ENCODE data around the gene MRPL45. TPM values are rescaled to one million over a fixed set of nuclear protein-coding genes. Genes with fewer than 3 reads are reported as not detected.

MRPL45 gene
- polyA plus RNA-seq, 3 donors, result 31.3 to 41.4 (median 32.5) TPM

- H3K27ac ChIP-seq (ENCODE audit: low read depth, low read length), result no peak overlapping the region
- WGBS, 3 donors, result 100% methylated on average over 1 of the region's 1 CpG
Observed at GRCh38 chr17:38322897-38323296, 25.9 kb downstream of the MRPL45 start.

GRCh38 chr17:38324141-38324697 lies 27.3 kb downstream of the MRPL45 start:
- WGBS, 3 donors, result 54 to 82% (median 67%) methylated on average over 3 of the region's 3 CpGs
- no peak overlapping the region for H3K27ac ChIP-seq (ENCODE audit: low read depth, low read length)

- WGBS, 3 donors, result 56 to 89% (median 83%) methylated on average over 2 of the region's 2 CpGs
- no peak overlapping the region for H3K27ac ChIP-seq (ENCODE audit: low read depth, low read length)
Observed at GRCh38 chr17:38324772-38325171, 27.8 kb downstream of the MRPL45 start.

GRCh38 chr17:38325221-38325851 lies 28.4 kb downstream of the MRPL45 start:
- H3K27ac ChIP-seq (ENCODE audit: low read depth, low read length), result no peak overlapping the region
- 26 to 59% (median 33%) methylated on average over 5 of the region's 5 CpGs for WGBS, 3 donors

- 63 to 69% (median 67%) methylated on average over 8 of the region's 8 CpGs for WGBS, 3 donors
- no peak overlapping the region for H3K27ac ChIP-seq (ENCODE audit: low read depth, low read length)
Observed at GRCh38 chr17:38326996-38327792, 30.2 kb downstream of the MRPL45 start.

- WGBS, 3 donors, result 38 to 63% (median 54%) methylated on average over 1 of the region's 1 CpG
- H3K27ac ChIP-seq (ENCODE audit: low read depth, low read length), result no peak overlapping the region
Observed at GRCh38 chr17:38327936-38328335, 31.0 kb downstream of the MRPL45 start.

GRCh38 chr17:38328620-38329019 lies 31.7 kb downstream of the MRPL45 start:
- WGBS, 3 donors, result 67 to 73% (median 69%) methylated on average over 7 of the region's 7 CpGs
- no peak overlapping the region for H3K27ac ChIP-seq (ENCODE audit: low read depth, low read length)

- 77 to 83% (median 80%) methylated on average over 7 of the region's 7 CpGs for WGBS, 3 donors
Observed at GRCh38 chr17:38329284-38329683, 32.3 kb downstream of the MRPL45 start.

GRCh38 chr17:38329808-38330730 lies 33.1 kb downstream of the MRPL45 start:
- no peak overlapping the region for H3K27ac ChIP-seq (ENCODE audit: low read depth, low read length)
- 87 to 91% (median 91%) methylated on average over 25 of the region's 25 CpGs for WGBS, 3 donors

More at GRCh38 chr17:38329284-38329683, 32.3 kb downstream of the MRPL45 start:
- H3K27ac ChIP-seq (ENCODE audit: low read depth, low read length), result no peak overlapping the region

- WGBS, 3 donors, result 86 to 87% (median 86%) methylated on average over 21 to 23 of the region's 23 CpGs
- no peak overlapping the region for H3K27ac ChIP-seq (ENCODE audit: low read depth, low read length)
Observed at GRCh38 chr17:38330941-38331411, 34.0 kb downstream of the MRPL45 start.

- H3K27ac ChIP-seq (ENCODE audit: low read depth, low read length), result no peak overlapping the region
- WGBS, 3 donors, result 76 to 93% (median 87%) methylated on average over 7 of the region's 7 CpGs
Observed at GRCh38 chr17:38332735-38333134, 35.8 kb downstream of the MRPL45 start.

GRCh38 chr17:38333635-38334295 lies 36.8 kb downstream of the MRPL45 start:
- no peak overlapping the region for H3K27ac ChIP-seq (ENCODE audit: low read depth, low read length)
- WGBS, 3 donors, result 34 to 47% (median 45%) methylated on average over 11 to 12 of the region's 12 CpGs

- H3K27ac ChIP-seq (ENCODE audit: low read depth, low read length), result no peak overlapping the region
- WGBS, 3 donors, result 85 to 91% (median 87%) methylated on average over 29 to 30 of the region's 30 CpGs
Observed at GRCh38 chr17:38334480-38335364, 37.8 kb downstream of the MRPL45 start.

- WGBS, 3 donors, result 87 to 95% (median 94%) methylated on average over 11 of the region's 11 CpGs
- H3K27ac ChIP-seq (ENCODE audit: low read depth, low read length), result no peak overlapping the region
Observed at GRCh38 chr17:38336838-38337237, 39.9 kb downstream of the MRPL45 start.

GRCh38 chr17:38338053-38338452 lies 41.1 kb downstream of the MRPL45 start:
- 62 to 77% (median 74%) methylated on average over 5 of the region's 5 CpGs for WGBS, 3 donors
- H3K27ac ChIP-seq (ENCODE audit: low read depth, low read length), result no peak overlapping the region

- H3K27ac ChIP-seq (ENCODE audit: low read depth, low read length), result no peak overlapping the region
- 91 to 93% (median 92%) methylated on average over 4 of the region's 4 CpGs for WGBS, 3 donors
Observed at GRCh38 chr17:38338535-38338934, 41.6 kb downstream of the MRPL45 start.

- H3K27ac ChIP-seq (ENCODE audit: low read depth, low read length), result no peak overlapping the region
Observed at GRCh38 chr17:38339891-38340290, 42.9 kb downstream of the MRPL45 start.

Measured in adipose tissue (tissue), 3 donors.